IMR-90 (cell line): Measurements from ENCODE around the gene FSTL3. TPM values are rescaled to one million over a fixed set of nuclear protein-coding genes. Genes with fewer than 3 reads are reported as not detected.

ENCODE experiments used
- CHD1 ChIP-seq: IDR thresholded peaks from 2 replicates; pipeline ENCODE4 v1.6.1; 2012; ENCODE audit warnings: low read depth, low read length, improper control_type of control experiment
- polyA plus RNA-seq, 3 experiments: library from polyadenylated mRNA; depleted of rRNA; stranded (reverse); fragments of >200 nt; gene quantifications; 2 replicates each; pipeline ENCODE4 v1.2.3, GENCODE V29; 2012; ENCODE audit warnings: low replicate concordance in 1 of 3
- total RNA-seq: library from RNA; depleted of rRNA; stranded (reverse); fragments of >200 nt; gene quantifications from 2 replicates; pipeline ENCODE4 v1.2.3, GENCODE V29; 2012
- TF ChIP-seq, protein P1 (sequence below): fragments of 150-350 bp; IDR thresholded peaks from 2 replicates; pipeline ENCODE4 v1.6.1; 2017; ENCODE audit warnings: mild to moderate bottlenecking, antibody characterized with exemption, low read length, low read depth
- TF ChIP-seq, protein P2 (sequence below): conservative IDR thresholded peaks from 2 replicates; pipeline ENCODE4 v1.5.1; 2012; ENCODE audit warnings: mild to moderate bottlenecking, low read depth, low read length, improper control_type of control experiment

Gene FSTL3
- total and polyA plus RNA-seq, 2 of the 4 experiments (the other 2 are of a cell fraction): 32.3 to 76.9 TPM

DNA sequence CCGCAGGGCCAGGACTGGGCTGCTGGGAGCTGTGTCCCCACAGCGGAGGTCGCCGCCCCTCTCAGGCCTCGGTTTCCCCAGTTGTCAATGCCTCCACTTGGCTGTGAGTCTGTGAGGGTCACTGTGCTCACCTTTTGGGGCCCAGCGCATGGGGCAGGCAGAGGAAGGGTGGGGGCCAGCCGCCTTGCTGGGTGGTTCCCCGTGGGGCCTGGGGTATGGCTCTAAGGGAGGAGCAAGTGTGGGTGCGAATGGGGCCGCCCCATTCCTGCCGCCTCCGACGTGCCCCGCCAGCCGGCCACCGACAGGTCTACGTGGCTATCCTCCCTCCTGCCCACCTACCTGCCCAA is 37.3 kb upstream of the FSTL3 start (continued):
- TF ChIP-seq, protein P1, sequence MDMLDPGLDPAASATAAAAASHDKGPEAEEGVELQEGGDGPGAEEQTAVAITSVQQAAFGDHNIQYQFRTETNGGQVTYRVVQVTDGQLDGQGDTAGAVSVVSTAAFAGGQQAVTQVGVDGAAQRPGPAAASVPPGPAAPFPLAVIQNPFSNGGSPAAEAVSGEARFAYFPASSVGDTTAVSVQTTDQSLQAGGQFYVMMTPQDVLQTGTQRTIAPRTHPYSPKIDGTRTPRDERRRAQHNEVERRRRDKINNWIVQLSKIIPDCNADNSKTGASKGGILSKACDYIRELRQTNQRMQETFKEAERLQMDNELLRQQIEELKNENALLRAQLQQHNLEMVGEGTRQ: no peak
- TF ChIP-seq CHD1: no peak
- TF ChIP-seq, protein P2, sequence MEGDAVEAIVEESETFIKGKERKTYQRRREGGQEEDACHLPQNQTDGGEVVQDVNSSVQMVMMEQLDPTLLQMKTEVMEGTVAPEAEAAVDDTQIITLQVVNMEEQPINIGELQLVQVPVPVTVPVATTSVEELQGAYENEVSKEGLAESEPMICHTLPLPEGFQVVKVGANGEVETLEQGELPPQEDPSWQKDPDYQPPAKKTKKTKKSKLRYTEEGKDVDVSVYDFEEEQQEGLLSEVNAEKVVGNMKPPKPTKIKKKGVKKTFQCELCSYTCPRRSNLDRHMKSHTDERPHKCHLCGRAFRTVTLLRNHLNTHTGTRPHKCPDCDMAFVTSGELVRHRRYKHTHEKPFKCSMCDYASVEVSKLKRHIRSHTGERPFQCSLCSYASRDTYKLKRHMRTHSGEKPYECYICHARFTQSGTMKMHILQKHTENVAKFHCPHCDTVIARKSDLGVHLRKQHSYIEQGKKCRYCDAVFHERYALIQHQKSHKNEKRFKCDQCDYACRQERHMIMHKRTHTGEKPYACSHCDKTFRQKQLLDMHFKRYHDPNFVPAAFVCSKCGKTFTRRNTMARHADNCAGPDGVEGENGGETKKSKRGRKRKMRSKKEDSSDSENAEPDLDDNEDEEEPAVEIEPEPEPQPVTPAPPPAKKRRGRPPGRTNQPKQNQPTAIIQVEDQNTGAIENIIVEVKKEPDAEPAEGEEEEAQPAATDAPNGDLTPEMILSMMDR: no peak
